IMR-90 (cell line): ENCODE data around the gene S100A1. TPM values are rescaled to one million over a fixed set of nuclear protein-coding genes. Genes with fewer than 3 reads are reported as not detected.

Experiments used
- ATAC-seq: fragments of 200-7000 bp; cut with Tn5 transposase; 2 replicates; pipeline ENCODE4 v1.9.1; 2020; ENCODE audit warnings: low read depth, mild to moderate bottlenecking, moderate library complexity
- BruUV-seq: library from RNA; stranded (reverse); fragments of 400-500 nt; replicated peaks from 2 replicates; lab custom pipeline; 2021; lab: Mats Ljungman, UMichigan
- CTCF ChIA-PET: fragments of 300-600 bp; formaldehyde crosslinking; extraction: SDS; loops from one replicate; lab custom pipeline; 2021; ENCODE audit warnings: antibody characterized with exemption; lab: Yijun Ruan, JAX
- POLR2A ChIA-PET: fragments of 300-600 bp; sonication (Branson Sonifier 250); formaldehyde crosslinking; loops from one replicate; lab custom pipeline; 2022; ENCODE audit warnings: antibody characterized with exemption; ENCODE audit not compliant: unreplicated experiment; lab: Charles Lee
- DNase-seq: peaks from one replicate; pipeline ENCODE4 v3.0.0; 2013
- H2AFZ ChIP-seq: replicated peaks from 2 replicates; pipeline ENCODE3; 2013; ENCODE audit warnings: low read length, mild to moderate bottlenecking; ENCODE audit not compliant: poor library complexity
- H2AK5ac ChIP-seq: 2 replicates; pipeline ENCODE4 v1.6.1; 2013; ENCODE audit warnings: low read depth, low read length, inconsistent platforms
- H2AK9ac ChIP-seq: replicated peaks from 2 replicates; pipeline ENCODE3; 2013; ENCODE audit warnings: mild to moderate bottlenecking, low read depth, low read length, moderate library complexity; ENCODE audit not compliant: poor library complexity
- H2BK120ac ChIP-seq: 2 replicates; pipeline ENCODE4 v1.6.1; 2013; ENCODE audit warnings: low read depth, low read length, inconsistent platforms
- H2BK15ac ChIP-seq: 3 replicates; pipeline ENCODE4 v1.6.1; 2013; ENCODE audit warnings: low read depth, low read length, inconsistent platforms
- H2BK20ac ChIP-seq: 2 replicates; pipeline ENCODE4 v1.6.1; 2013; ENCODE audit warnings: low read depth, mild to moderate bottlenecking, inconsistent platforms, low read length, moderate library complexity
- H2BK5ac ChIP-seq: 2 replicates; pipeline ENCODE4 v1.6.1; 2013; ENCODE audit warnings: mild to moderate bottlenecking, low read depth, low read length, inconsistent platforms; ENCODE audit not compliant: poor library complexity, severe bottlenecking
- H3K14ac ChIP-seq: replicated peaks from 2 replicates; pipeline ENCODE4 v1.6.1; 2013; ENCODE audit warnings: low read depth, low read length, inconsistent platforms
- H3K18ac ChIP-seq: 2 replicates; pipeline ENCODE4 v1.6.1; 2013; ENCODE audit warnings: low read depth, low read length, control low read depth
- H3K23ac ChIP-seq: 2 replicates; pipeline ENCODE4 v1.6.1; 2013; ENCODE audit warnings: low read depth, low read length, inconsistent platforms
- H3K27ac ChIP-seq: 2 replicates; pipeline ENCODE4 v1.5.1; 2013; ENCODE audit warnings: mild to moderate bottlenecking, control low read depth, low read length; ENCODE audit not compliant: insufficient read depth
- H3K27me3 ChIP-seq: 2 replicates; pipeline ENCODE4 v1.6.1; 2013; ENCODE audit warnings: low read length; ENCODE audit not compliant: control insufficient read depth, insufficient read depth
- H3K36me3 ChIP-seq: 2 replicates; pipeline ENCODE4 v1.6.1; 2013; ENCODE audit warnings: low read length, mixed read lengths; ENCODE audit not compliant: control insufficient read depth, insufficient read depth
- H3K4ac ChIP-seq: 2 replicates; pipeline ENCODE4 v1.6.1; 2013; ENCODE audit warnings: low read depth, low read length, inconsistent platforms
- H3K4me1 ChIP-seq: 2 replicates; pipeline ENCODE4 v1.6.1; 2013; ENCODE audit warnings: low read length, mixed read lengths; ENCODE audit not compliant: control insufficient read depth, insufficient read depth
- H3K4me2 ChIP-seq: 2 replicates; pipeline ENCODE4 v1.6.1; 2013; ENCODE audit warnings: low read depth, mild to moderate bottlenecking, control low read depth, low read length, moderate library complexity
- H3K4me3 ChIP-seq: 2 replicates; pipeline ENCODE4 v1.5.1; 2013; ENCODE audit warnings: low read depth, mild to moderate bottlenecking, control low read depth, low read length, moderate library complexity; ENCODE audit not compliant: insufficient read depth
- H3K56ac ChIP-seq: 2 replicates; pipeline ENCODE4 v1.6.1; 2013; ENCODE audit warnings: low read length, inconsistent platforms; ENCODE audit not compliant: insufficient read depth; ENCODE audit errors: extremely low read depth
- H3K79me1 ChIP-seq, 2 experiments: 2 replicates each; pipeline ENCODE4 v1.6.1; 2013; ENCODE audit warnings: low read length in 2 of 2, inconsistent platforms in 1 of 2, low read depth in 1 of 2
- H3K9ac ChIP-seq: 2 replicates; pipeline ENCODE4 v1.6.1; 2013; ENCODE audit warnings: low read depth, low read length, control low read depth
- H3K9me1 ChIP-seq: 2 replicates; pipeline ENCODE4 v1.6.1; 2013; ENCODE audit warnings: low read length, inconsistent platforms; ENCODE audit not compliant: insufficient read depth
- H3K9me3 ChIP-seq: 2 replicates; pipeline ENCODE4 v1.6.1; 2013; ENCODE audit warnings: low read length; ENCODE audit not compliant: control insufficient read depth, insufficient read depth
- H4K20me1 ChIP-seq: 2 replicates; pipeline ENCODE4 v1.6.1; 2013; ENCODE audit warnings: low read length, inconsistent platforms; ENCODE audit not compliant: insufficient read depth
- H4K5ac ChIP-seq: 2 replicates; pipeline ENCODE4 v1.6.1; 2013; ENCODE audit warnings: mild to moderate bottlenecking, low read depth, low read length, control low read depth
- H4K8ac ChIP-seq, 2 experiments: 2 replicates each; pipeline ENCODE4 v1.6.1; 2013; ENCODE audit warnings: low read depth in 2 of 2, low read length in 2 of 2, control low read depth in 1 of 2, inconsistent platforms in 1 of 2
- H4K91ac ChIP-seq: 2 replicates; pipeline ENCODE4 v1.6.1; 2013; ENCODE audit warnings: low read depth, low read length, inconsistent platforms; ENCODE audit not compliant: insufficient read depth
- BHLHE40 ChIP-seq: fragments of 150-350 bp; IDR thresholded peaks from 2 replicates; pipeline ENCODE4 v1.6.1; 2016; ENCODE audit warnings: mild to moderate bottlenecking, low read depth, low read length
- CEBPB ChIP-seq: IDR thresholded peaks from 2 replicates; pipeline ENCODE4 v1.6.1; 2012; ENCODE audit warnings: low read depth, low read length, improper control_type of control experiment
- CHD1 ChIP-seq: IDR thresholded peaks from 2 replicates; pipeline ENCODE4 v1.6.1; 2012; ENCODE audit warnings: low read depth, low read length, improper control_type of control experiment
- CTCF ChIP-seq: conservative IDR thresholded peaks from 2 replicates; pipeline ENCODE4 v1.5.1; 2012; ENCODE audit warnings: mild to moderate bottlenecking, low read depth, low read length, improper control_type of control experiment
- ELK1 ChIP-seq: fragments of 150-350 bp; IDR thresholded peaks from 2 replicates; pipeline ENCODE4 v1.6.1; 2016; ENCODE audit warnings: low read depth, mild to moderate bottlenecking, low read length, moderate library complexity, borderline replicate concordance
- FOS ChIP-seq: fragments of 150-350 bp; IDR thresholded peaks from 2 replicates; pipeline ENCODE4 v1.6.1; 2016; ENCODE audit warnings: low read depth, low read length
- MAFK ChIP-seq: IDR thresholded peaks from 2 replicates; pipeline ENCODE4 v1.6.1; 2012; ENCODE audit warnings: low read depth, low read length, improper control_type of control experiment
- MAZ ChIP-seq: IDR thresholded peaks from 2 replicates; pipeline ENCODE4 v1.6.1; 2012; ENCODE audit warnings: low read depth, mild to moderate bottlenecking, low read length, improper control_type of control experiment, moderate library complexity, borderline replicate concordance
- MXI1 ChIP-seq: IDR thresholded peaks from 2 replicates; pipeline ENCODE4 v1.6.1; 2012; ENCODE audit warnings: low read depth, mild to moderate bottlenecking, low read length, moderate library complexity, borderline replicate concordance
- NFE2L2 ChIP-seq: fragments of 150-350 bp; IDR thresholded peaks from 2 replicates; pipeline ENCODE4 v1.6.1; 2016; ENCODE audit warnings: low read depth, mild to moderate bottlenecking, low read length
- POLR2A ChIP-seq: IDR thresholded peaks from 2 replicates; pipeline ENCODE4 v1.6.1; 2012; ENCODE audit warnings: mild to moderate bottlenecking, low read depth, low read length
- RAD21 ChIP-seq: IDR thresholded peaks from 2 replicates; pipeline ENCODE4 v1.6.1; 2012; ENCODE audit warnings: low read length, improper control_type of control experiment
- RCOR1 ChIP-seq: IDR thresholded peaks from 2 replicates; pipeline ENCODE4 v1.6.1; 2012; ENCODE audit warnings: mild to moderate bottlenecking, low read length, improper control_type of control experiment; ENCODE audit not compliant: insufficient replicate concordance
- RFX5 ChIP-seq: IDR thresholded peaks from 2 replicates; pipeline ENCODE4 v1.8.0; 2012; ENCODE audit warnings: low read depth, mild to moderate bottlenecking, low read length, moderate library complexity
- SMC3 ChIP-seq: fragments of 150-350 bp; IDR thresholded peaks from 2 replicates; pipeline ENCODE4 v1.6.1; 2016; ENCODE audit warnings: low read depth, mild to moderate bottlenecking, antibody characterized with exemption, low read length, moderate library complexity
- USF2 ChIP-seq: fragments of 150-350 bp; IDR thresholded peaks from 2 replicates; pipeline ENCODE4 v1.6.1; 2017; ENCODE audit warnings: mild to moderate bottlenecking, antibody characterized with exemption, low read length, low read depth
- WGBS, 2 experiments: methylation state at CpG; one replicate each; pipeline versions ENCODE4 v1.1.5 to v1.1.7; 2013; ENCODE audit warnings: missing lambda C conversion rate in 2 of 2; ENCODE audit not compliant: insufficient read length in 1 of 2; ENCODE audit errors: extremely low coverage in 2 of 2; 5-methylcytosine and 5-hydroxymethylcytosine counted together
- dilution Hi-C: fragments of 300-500 bp; cut with HindIII; formaldehyde crosslinking; loops from one replicate; pipeline ENCODE4 v1.14.3; 2018; ENCODE audit warnings: low sequenced_read_pairs; ENCODE audit not compliant: unreplicated experiment
- in situ Hi-C: fragments of 300-500 bp; cut with MboI; formaldehyde crosslinking; loops from 3 replicates; pipeline ENCODE4 v1.14.3; 2019; ENCODE audit warnings: low sequenced_read_pairs, inconsistent platforms, mixed read lengths
- intact Hi-C: fragments of 100-400 bp; cut with micrococcal nuclease; formaldehyde crosslinking; loops from 2 replicates; pipeline ENCODE4 v1.10.0; 2022
- polyA plus RNA-seq, 3 experiments: library from polyadenylated mRNA; depleted of rRNA; stranded (reverse); fragments of >200 nt; gene quantifications; 2 replicates each; pipeline ENCODE4 v1.2.3, GENCODE V29; 2012; ENCODE audit warnings: low replicate concordance in 1 of 3
- total RNA-seq: library from RNA; depleted of rRNA; stranded (reverse); fragments of >200 nt; gene quantifications from 2 replicates; pipeline ENCODE4 v1.2.3, GENCODE V29; 2012

Gene S100A1
- total and polyA plus RNA-seq, 2 of the 4 experiments (the other 2 are of a cell fraction) = 0.18 to 0.29 TPM

GRCh38 chr1:153586347-153586746 lies 41.9 kb upstream of the S100A1 start:
- CTCF ChIA-PET = interaction anchor here (0.6 kb wide), 1 partner anchor 34 kb away, joined by 5 read pairs; no protein-coding TSS in a partner anchor

More at GRCh38 chr1:153586347-153586746, 41.9 kb upstream of the S100A1 start:
- Histone ChIP-seq H2AK9ac (no peak overlapping the region), H3K36me3 (no peaks in the 10 kb centered on the region), H3K79me1 (no peaks in the 10 kb centered on the region), H4K20me1 (no peaks in the 10 kb centered on the region), H3K9me3 (no peaks in the 10 kb centered on the region), H4K5ac (no peak overlapping the region), H4K91ac (no peak overlapping the region), H3K4me1 (peaks cover 2% of the 10 kb centered on the region; the same call in 1 of the 2 replicates), H2BK120ac (no peak overlapping the region), H3K4ac (no peak overlapping the region), H2AK5ac (no peak overlapping the region), H2BK5ac (no peak overlapping the region), H3K4me2 (no peak overlapping the region), H3K23ac (no peak overlapping the region), H2BK15ac (no peak overlapping the region), H2AFZ (no peak overlapping the region), H3K56ac (no peak overlapping the region), H3K14ac (no peak overlapping the region), H3K9me1 (no peaks in the 10 kb centered on the region), H3K27ac (no peak overlapping the region), H3K27me3 (no peaks in the 10 kb centered on the region), H3K4me3 (no peak overlapping the region), H2BK20ac (no peak overlapping the region), H3K18ac (no peak overlapping the region), H3K9ac (no peak overlapping the region), H4K8ac (no peak overlapping the region)
- BruUV-seq = no TSS peak
- ATAC-seq = no peak
- POLR2A ChIA-PET = no interaction called here
- TF ChIP-seq MAFK (no peak), RFX5 (no peak), BHLHE40 (no peak), POLR2A (no peak), SMC3 (no peak), MXI1 (no peak), NFE2L2 (no peak), ELK1 (no peak), FOS (no peak), CTCF (no peak), CEBPB (no peak), RAD21 (no peak), CHD1 (no peak), RCOR1 (no peak), MAZ (no peak), USF2 (no peak)
- in situ Hi-C loops (no loop called here), intact Hi-C loops (no loop called here), dilution Hi-C loops (no loop called here)
- DNase-seq = no peak
- WGBS, 2 experiments = no CpG with 5 or more reads among the region's 1 CpG
